IPS DF 6.9 (cell line): Measurements from ENCODE around the gene NRXN3.
"Not testable (repeated sequence)": the region's sequence is repeated elsewhere in the genome, so short reads cannot be mapped to it uniquely, and the experiment has no call there.

ENCODE experiments used
- DNase-seq: peaks from one replicate; pipeline ENCODE4 v3.0.0-alpha.2; 2013; ENCODE audit warnings: low read depth, low spot score
- H3K27ac ChIP-seq: one replicate; pipeline ENCODE4 v1.5.1; 2013; ENCODE audit warnings: low read length, control low read depth
- H3K27me3 ChIP-seq: 2 replicates; pipeline ENCODE4 v1.6.1; 2013; ENCODE audit warnings: mild to moderate bottlenecking, low read length; ENCODE audit not compliant: control insufficient read depth, insufficient read depth
- H3K36me3 ChIP-seq: 2 replicates; pipeline ENCODE4 v1.6.1; 2013; ENCODE audit warnings: low read length; ENCODE audit not compliant: control insufficient read depth, insufficient read depth
- H3K4me1 ChIP-seq: 2 replicates; pipeline ENCODE4 v1.6.1; 2013; ENCODE audit warnings: low read length; ENCODE audit not compliant: control insufficient read depth, insufficient read depth
- H3K4me3 ChIP-seq: 2 replicates; pipeline ENCODE4 v1.5.1; 2013; ENCODE audit warnings: mild to moderate bottlenecking, low read length
- H3K9me3 ChIP-seq: 2 replicates; pipeline ENCODE4 v1.6.1; 2013; ENCODE audit warnings: low read length, inconsistent platforms; ENCODE audit not compliant: control insufficient read depth, insufficient read depth
- WGBS: extraction: QIAGEN DNeasy Blood & Tissue Kit; methylation state at CpG from one replicate; pipeline ENCODE4 v1.1.7; 2013; ENCODE audit warnings: mixed read lengths, missing lambda C conversion rate; ENCODE audit not compliant: insufficient read length, insufficient coverage; 5-methylcytosine and 5-hydroxymethylcytosine counted together

NRXN3 gene

GRCh38 chr14:79093531-79093930 is 923.4 kb downstream of the NRXN3 start:
- no peaks in the 10 kb centered on the region for H3K36me3 ChIP-seq
- no peak overlapping the region for H3K4me3 ChIP-seq
- DNase-seq = no peak
- no peaks in the 10 kb centered on the region for H3K4me1 ChIP-seq
- WGBS = no CpG with 5 or more reads among the region's 5 CpGs
- no peak overlapping the region for H3K27ac ChIP-seq
- H3K9me3 ChIP-seq = no peaks in the 10 kb centered on the region
- no peaks in the 10 kb centered on the region for H3K27me3 ChIP-seq

GRCh38 chr14:79094951-79095350 is 924.8 kb downstream of the NRXN3 start:
- no peak overlapping the region for H3K4me3 ChIP-seq
- no peaks in the 10 kb centered on the region for H3K4me1 ChIP-seq
- no peak for DNase-seq
- WGBS = no CpG with 5 or more reads among the region's 2 CpGs
- no peaks in the 10 kb centered on the region for H3K9me3 ChIP-seq
- H3K27ac ChIP-seq = no peak overlapping the region
- H3K27me3 ChIP-seq = no peaks in the 10 kb centered on the region
- no peaks in the 10 kb centered on the region for H3K36me3 ChIP-seq

GRCh38 chr14:79096811-79097210 is 926.6 kb downstream of the NRXN3 start:
- Histone ChIP-seq H3K4me3 (no peak overlapping the region), H3K36me3 (no peaks in the 10 kb centered on the region), H3K9me3 (no peaks in the 10 kb centered on the region), H3K27ac (no peak overlapping the region), H3K4me1 (no peaks in the 10 kb centered on the region), H3K27me3 (no peaks in the 10 kb centered on the region)
- no CpG with 5 or more reads among the region's 1 CpG for WGBS
- DNase-seq = no peak

- Histone ChIP-seq H3K27ac (no peak overlapping the region), H3K9me3 (no peaks in the 10 kb centered on the region), H3K4me1 (no peaks in the 10 kb centered on the region), H3K27me3 (no peaks in the 10 kb centered on the region), H3K36me3 (no peaks in the 10 kb centered on the region), H3K4me3 (no peak overlapping the region)
- no peak for DNase-seq
- WGBS = no CpG with 5 or more reads among the region's 3 CpGs
Observed at GRCh38 chr14:79098324-79098723, 928.2 kb downstream of the NRXN3 start.

- Histone ChIP-seq H3K4me3 (no peak overlapping the region), H3K9me3 (no peaks in the 10 kb centered on the region)
- WGBS = no CpG with 5 or more reads among the region's 1 CpG
Observed at GRCh38 chr14:79100578-79100977, 930.4 kb downstream of the NRXN3 start.

GRCh38 chr14:79101388-79101787 is 931.2 kb downstream of the NRXN3 start:
- DNase-seq = no peak
- WGBS = no CpG with 5 or more reads among the region's 6 CpGs
- no peaks in the 10 kb centered on the region for H3K9me3 ChIP-seq
- no peak overlapping the region for H3K27ac ChIP-seq
- no peaks in the 10 kb centered on the region for H3K27me3 ChIP-seq
- H3K4me1 ChIP-seq = no peaks in the 10 kb centered on the region
- H3K36me3 ChIP-seq = no peaks in the 10 kb centered on the region
- H3K4me3 ChIP-seq = no peak overlapping the region

More at GRCh38 chr14:79100578-79100977, 930.4 kb downstream of the NRXN3 start:
- Histone ChIP-seq H3K4me1 (no peaks in the 10 kb centered on the region), H3K36me3 (no peaks in the 10 kb centered on the region), H3K27me3 (no peaks in the 10 kb centered on the region), H3K27ac (no peak overlapping the region)
- no peak for DNase-seq

- Histone ChIP-seq H3K9me3 (no peaks in the 10 kb centered on the region), H3K4me1 (no peaks in the 10 kb centered on the region), H3K4me3 (no peak overlapping the region), H3K36me3 (no peaks in the 10 kb centered on the region), H3K27me3 (no peaks in the 10 kb centered on the region), H3K27ac (no peak overlapping the region)
- no CpG with 5 or more reads among the region's 2 CpGs for WGBS
- DNase-seq = no peak
Observed at GRCh38 chr14:79103764-79104163, 933.6 kb downstream of the NRXN3 start.

GRCh38 chr14:79110564-79110963 is 940.4 kb downstream of the NRXN3 start:
- WGBS = no CpG with 5 or more reads among the region's 4 CpGs
- not testable (repeated sequence) for DNase-seq, H3K9me3 ChIP-seq

GRCh38 chr14:79111987-79112501 is 941.9 kb downstream of the NRXN3 start:
- Histone ChIP-seq H3K4me1 (no peaks in the 10 kb centered on the region), H3K4me3 (no peak overlapping the region), H3K27me3 (no peaks in the 10 kb centered on the region), H3K9me3 (no peaks in the 10 kb centered on the region), H3K36me3 (no peaks in the 10 kb centered on the region), H3K27ac (no peak overlapping the region)
- DNase-seq = no peak
- no CpG with 5 or more reads among the region's 2 CpGs for WGBS

More at GRCh38 chr14:79110564-79110963, 940.4 kb downstream of the NRXN3 start:
- H3K4me1 ChIP-seq, H3K4me3 ChIP-seq, H3K27me3 ChIP-seq, H3K27ac ChIP-seq, H3K36me3 ChIP-seq: not testable (repeated sequence)

GRCh38 chr14:79117561-79117960 is 947.4 kb downstream of the NRXN3 start:
- Histone ChIP-seq H3K27me3 (no peaks in the 10 kb centered on the region), H3K9me3 (no peaks in the 10 kb centered on the region), H3K36me3 (no peaks in the 10 kb centered on the region), H3K4me3 (no peak overlapping the region), H3K27ac (no peak overlapping the region), H3K4me1 (no peaks in the 10 kb centered on the region)
- no CpG with 5 or more reads among the region's 1 CpG for WGBS
- DNase-seq = no peak

- Histone ChIP-seq H3K36me3 (no peaks in the 10 kb centered on the region), H3K4me1 (no peaks in the 10 kb centered on the region), H3K9me3 (no peaks in the 10 kb centered on the region), H3K4me3 (no peak overlapping the region), H3K27ac (no peak overlapping the region), H3K27me3 (no peaks in the 10 kb centered on the region)
- no CpG with 5 or more reads among the region's 2 CpGs for WGBS
- DNase-seq = no peak
Observed at GRCh38 chr14:79118291-79118690, 948.1 kb downstream of the NRXN3 start.
